ENCODE data around the gene KCNQ1OT1. TPM values are rescaled to one million over a fixed set of nuclear protein-coding genes. Genes with fewer than 3 reads are reported as not detected.

The KCNQ1OT1 gene
- total RNA-seq, 1 donor from 2014 or later, result 2.3 TPM

GRCh38 chr11:2655016-2655719 is 44.6 kb downstream of the KCNQ1OT1 start:
- Histone ChIP-seq H4K20me1 (ENCODE audit: low read depth) (no peaks in the 10 kb centered on the region), H3K27ac (no peak overlapping the region), H3K79me2 (ENCODE audit: low read depth) (no peaks in the 10 kb centered on the region), H3F3A (ENCODE audit: low read depth) (no peaks in the 10 kb centered on the region), H3K27me3 (no peaks in the 10 kb centered on the region), H3K9me3 (ENCODE audit: low read depth) (peaks cover 17% of the 10 kb centered on the region), H3K36me3 (no peaks in the 10 kb centered on the region), H3K4me2 (no peak overlapping the region), H3K9ac (no peak overlapping the region), H3K4me1 (no peaks in the 10 kb centered on the region), H2AFZ (replicated peaks) (no peak overlapping the region), H3K4me3 (no peak overlapping the region)
- Mint-ChIP-seq H3K27ac (no peak overlapping the region), H3K27me3 (ENCODE audit: insufficient read depth, low read depth) (peaks cover 16% of the 10 kb centered on the region), H3K9me3 (peaks cover 76% of the 10 kb centered on the region), H3K4me3 (no peak overlapping the region), H3K36me3 (peaks cover 30% of the 10 kb centered on the region), H3K4me1 (peaks cover 9% of the 10 kb centered on the region)
- TF ChIP-seq EZH2phosphoT487 (IDR thresholded peaks at IDR 0.05) (no peak), EZH2 (IDR thresholded peaks at IDR 0.05) (no peak)
- TF ChIP-seq, protein P1, sequence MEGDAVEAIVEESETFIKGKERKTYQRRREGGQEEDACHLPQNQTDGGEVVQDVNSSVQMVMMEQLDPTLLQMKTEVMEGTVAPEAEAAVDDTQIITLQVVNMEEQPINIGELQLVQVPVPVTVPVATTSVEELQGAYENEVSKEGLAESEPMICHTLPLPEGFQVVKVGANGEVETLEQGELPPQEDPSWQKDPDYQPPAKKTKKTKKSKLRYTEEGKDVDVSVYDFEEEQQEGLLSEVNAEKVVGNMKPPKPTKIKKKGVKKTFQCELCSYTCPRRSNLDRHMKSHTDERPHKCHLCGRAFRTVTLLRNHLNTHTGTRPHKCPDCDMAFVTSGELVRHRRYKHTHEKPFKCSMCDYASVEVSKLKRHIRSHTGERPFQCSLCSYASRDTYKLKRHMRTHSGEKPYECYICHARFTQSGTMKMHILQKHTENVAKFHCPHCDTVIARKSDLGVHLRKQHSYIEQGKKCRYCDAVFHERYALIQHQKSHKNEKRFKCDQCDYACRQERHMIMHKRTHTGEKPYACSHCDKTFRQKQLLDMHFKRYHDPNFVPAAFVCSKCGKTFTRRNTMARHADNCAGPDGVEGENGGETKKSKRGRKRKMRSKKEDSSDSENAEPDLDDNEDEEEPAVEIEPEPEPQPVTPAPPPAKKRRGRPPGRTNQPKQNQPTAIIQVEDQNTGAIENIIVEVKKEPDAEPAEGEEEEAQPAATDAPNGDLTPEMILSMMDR (IDR thresholded peaks at IDR 0.05), result no peak
- DNase-seq (ENCODE audit: low spot score), result no peak

DNA sequence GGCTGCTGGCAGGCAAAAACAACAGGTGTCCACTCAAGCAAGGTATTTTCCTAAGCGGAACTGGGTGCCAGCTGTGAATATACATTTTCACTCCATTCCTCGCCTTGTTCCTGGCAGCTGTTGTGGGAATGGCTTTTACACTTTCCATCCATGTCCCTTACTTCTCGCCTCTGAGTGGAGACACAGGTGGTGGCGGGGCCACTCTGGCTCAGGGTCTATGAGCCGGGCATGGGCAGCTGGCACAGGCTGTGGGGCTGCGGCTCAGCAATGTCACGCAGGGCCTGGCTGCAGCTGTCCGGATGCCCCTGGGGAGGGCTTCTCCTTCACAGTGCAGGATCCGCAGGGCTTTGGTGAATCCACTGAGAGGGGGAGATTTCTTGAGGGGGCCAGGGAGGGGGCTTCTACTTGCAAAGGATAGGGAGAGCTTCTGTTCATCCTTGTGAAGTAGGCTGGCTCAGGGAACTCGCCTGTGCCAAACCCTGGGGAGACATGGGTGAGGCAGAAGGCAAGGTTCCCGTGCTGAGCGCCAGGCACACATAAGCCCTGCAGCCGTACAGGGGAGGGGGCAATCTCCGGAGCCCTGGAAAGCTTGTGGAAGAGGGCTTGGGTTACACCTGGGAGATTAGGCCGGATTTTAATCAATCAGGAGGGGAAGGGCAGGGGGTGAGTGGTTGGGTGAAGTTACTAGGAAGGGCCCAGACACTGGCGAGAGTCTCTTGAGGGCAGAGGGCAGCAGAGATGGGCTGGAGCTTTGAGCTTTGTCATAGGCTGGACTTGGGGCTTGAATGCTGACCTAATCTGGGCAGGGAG is 45.7 kb downstream of the KCNQ1OT1 start:
- no peak overlapping the region for H2AFZ ChIP-seq (replicated peaks)
- H3K4me3 Mint-ChIP-seq, result no peak overlapping the region
- no peaks in the 10 kb centered on the region for H4K20me1 ChIP-seq (ENCODE audit: low read depth)
- H3K27ac ChIP-seq, result no peak overlapping the region
- peaks cover 9% of the 10 kb centered on the region for H3K4me1 Mint-ChIP-seq
- H3K36me3 ChIP-seq, result no peaks in the 10 kb centered on the region
- H3K9me3 Mint-ChIP-seq, result peaks cover 79% of the 10 kb centered on the region
- H3F3A ChIP-seq (ENCODE audit: low read depth), result no peaks in the 10 kb centered on the region
- no peak overlapping the region for H3K4me2 ChIP-seq
- no peaks in the 10 kb centered on the region for H3K27me3 ChIP-seq
- no peak for DNase-seq (ENCODE audit: low spot score)
- H3K79me2 ChIP-seq (ENCODE audit: low read depth), result no peaks in the 10 kb centered on the region
- peaks cover 28% of the 10 kb centered on the region for H3K36me3 Mint-ChIP-seq
- H3K27me3 Mint-ChIP-seq (ENCODE audit: insufficient read depth, low read depth), result peaks cover 16% of the 10 kb centered on the region
- H3K9me3 ChIP-seq (ENCODE audit: low read depth), result peaks cover 18% of the 10 kb centered on the region
- TF ChIP-seq EZH2phosphoT487 (IDR thresholded peaks at IDR 0.05) (no peak), EZH2 (IDR thresholded peaks at IDR 0.05) (no peak)
- TF ChIP-seq, protein P1 (IDR thresholded peaks at IDR 0.05), result no peak
- H3K27ac Mint-ChIP-seq, result no peak overlapping the region
- H3K4me1 ChIP-seq, result no peaks in the 10 kb centered on the region
- H3K9ac ChIP-seq, result no peak overlapping the region
- no peak overlapping the region for H3K4me3 ChIP-seq

DNA sequence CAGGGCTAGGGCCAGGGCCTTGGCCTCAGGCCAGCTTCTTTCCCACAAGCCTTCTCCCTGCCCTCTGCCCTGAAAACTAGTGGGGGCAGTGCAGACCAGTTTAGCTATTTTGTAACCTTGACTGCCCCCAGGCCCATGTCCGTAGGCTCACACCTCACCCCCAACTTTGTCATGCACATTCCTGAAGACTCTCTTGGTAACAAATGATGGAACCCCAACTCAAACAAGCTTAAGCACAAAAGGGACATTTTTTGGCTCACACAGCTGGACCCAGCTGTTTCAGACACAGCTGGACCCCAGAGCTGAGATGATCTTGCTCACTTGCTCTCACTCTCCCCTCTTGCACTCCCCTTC is 46.6 kb downstream of the KCNQ1OT1 start:
- no peaks in the 10 kb centered on the region for H3K79me2 ChIP-seq (ENCODE audit: low read depth)
- TF ChIP-seq, protein P1 (IDR thresholded peaks at IDR 0.05), result no peak
- TF ChIP-seq EZH2 (IDR thresholded peaks at IDR 0.05), result no peak
- TF ChIP-seq EZH2phosphoT487 (IDR thresholded peaks at IDR 0.05), result no peak
- no peak overlapping the region for H2AFZ ChIP-seq (replicated peaks)
- H4K20me1 ChIP-seq (ENCODE audit: low read depth), result no peaks in the 10 kb centered on the region
- H3K36me3 Mint-ChIP-seq, result peaks cover 25% of the 10 kb centered on the region
- no peaks in the 10 kb centered on the region for H3F3A ChIP-seq (ENCODE audit: low read depth)
- no peaks in the 10 kb centered on the region for H3K36me3 ChIP-seq
- no peaks in the 10 kb centered on the region for H3K4me1 ChIP-seq
- H3K27ac Mint-ChIP-seq, result no peak overlapping the region
- H3K4me3 Mint-ChIP-seq, result no peak overlapping the region
- H3K27ac ChIP-seq, result no peak overlapping the region
- H3K4me1 Mint-ChIP-seq, result peaks cover 9% of the 10 kb centered on the region
- H3K9me3 ChIP-seq (ENCODE audit: low read depth), result peaks cover 26% of the 10 kb centered on the region
- H3K9ac ChIP-seq, result no peak overlapping the region
- peaks cover 16% of the 10 kb centered on the region for H3K27me3 Mint-ChIP-seq (ENCODE audit: insufficient read depth, low read depth)
- no peak overlapping the region for H3K4me2 ChIP-seq
- H3K27me3 ChIP-seq, result no peaks in the 10 kb centered on the region
- DNase-seq (ENCODE audit: low spot score), result no peak
- H3K9me3 Mint-ChIP-seq, result peaks cover 78% of the 10 kb centered on the region
- no peak overlapping the region for H3K4me3 ChIP-seq
